Ovary (tissue), 9 donors: ENCODE data around the gene APCDD1. TPM values are rescaled to one million over a fixed set of nuclear protein-coding genes. Genes with fewer than 3 reads are reported as not detected.
A peak's percentile ranks its signal among the peaks of the same experiment; 100 is the strongest.

Source experiments
- DNase-seq, 5 donors: peaks; one replicate each; pipeline ENCODE4 v3.0.0-alpha.2; 2019 to 2020
- H3K27ac ChIP-seq, 2 donors: fragments of 200-600 bp; one replicate each; pipeline versions ENCODE4 v1.5.1 to v1.8.0; 2019 to 2022
- H3K27me3 ChIP-seq: fragments of 200-600 bp; one replicate; pipeline ENCODE4 v1.8.0; 2022
- H3K36me3 ChIP-seq: fragments of 200-600 bp; sonication (generic); one replicate; pipeline ENCODE4 v1.5.1; 2019
- H3K4me1 ChIP-seq: one replicate; pipeline ENCODE4 v1.8.1; 2013; ENCODE audit warnings: mild to moderate bottlenecking, moderate library complexity; ENCODE audit not compliant: insufficient read depth
- H3K4me3 ChIP-seq: fragments of 200-600 bp; sonication (generic); one replicate; pipeline ENCODE4 v1.5.1; 2017
- H3K9me3 ChIP-seq, 2 donors: fragments of 200-600 bp in 1 of 2; sonication (generic) in 1 of 2; one replicate each; pipeline versions ENCODE4 v1.5.1 to v1.8.1; 2013 to 2019; ENCODE audit warnings: mild to moderate bottlenecking in 1 of 2, moderate library complexity in 1 of 2
- EP300 ChIP-seq: sonication (generic); formaldehyde crosslinking; IDR thresholded peaks from one replicate; pipeline ENCODE4 v1.6.1; 2017; ENCODE audit warnings: antibody characterized with exemption
- POLR2A ChIP-seq: fragments of 450-650 bp; IDR thresholded peaks from one replicate; pipeline ENCODE4 v1.6.1; 2017; ENCODE audit warnings: antibody characterized with exemption, mild to moderate bottlenecking, moderate library complexity
- WGBS, 3 donors: extraction: QIAGEN DNeasy Blood & Tissue Kit in 1 of 3; methylation state at CpG; one replicate each; pipeline versions ENCODE4 v1.1.5 to v1.1.7; 2013 to 2017; 5-methylcytosine and 5-hydroxymethylcytosine counted together
- intact Hi-C, 4 donors: fragments of 100-400 bp; cut with DNase I; formaldehyde crosslinking; loops; one replicate each; pipeline versions ENCODE4 v1.11.0 to v1.15.1; 2022 to 2023
- polyA plus RNA-seq, 2 donors: library from polyadenylated mRNA; stranded (reverse); fragments of 200-250 nt in 1 of 2; fragments of 350-450 nt in 1 of 2; fragmentation: Illumina TruSeq in 1 of 2; extraction: RNeasy Lipid Tissue Mini Kit (QIAGEN cat#74804) in 1 of 2; gene quantifications; one replicate each; pipeline ENCODE4 v1.2.3, GENCODE V29; 2013 to 2014
- total RNA-seq, 7 donors: library from RNA; depleted of rRNA in 2 of 7; stranded (reverse); fragments of >200 nt in 2 of 7; fragmentation: NEBNext Ultra II Directional in 3 of 7; extraction: Animal tissue kit (Norgen Biotek cat#: 25700) in 3 of 7; gene quantifications; one replicate each; pipeline versions ENCODE4 v1.1.0 to v1.2.4, GENCODE V29; 2016 to 2023
- TF ChIP-seq, protein P1 (sequence below), 3 donors: fragments of 450-650 bp in 2 of 3; fragments of 200-600 bp in 1 of 3; IDR thresholded peaks; one replicate each; pipeline versions ENCODE4 v1.5.1 to v1.8.0; 2016 to 2022; ENCODE audit warnings: antibody characterized with exemption in 3 of 3, mild to moderate bottlenecking in 1 of 3
- donor health status: DM: no; HTN: no; CAD: no; lungs with moderate emphysema.
- donor health status: DM: no; HTN: no; CAD: no.
- donor health status: Bipolar disorder and iron deficiency.
- donor health status: DM: yes; HTN: yes; CAD: no.
- donor health status: DM: no; HTN: no; CAD: no.
- donor health status: DM: yes; HTN: yes; CAD: no.

APCDD1 gene
- total and polyA plus RNA-seq, 9 donors, result 21.1 to 112 (median 60.6) TPM

DNA sequence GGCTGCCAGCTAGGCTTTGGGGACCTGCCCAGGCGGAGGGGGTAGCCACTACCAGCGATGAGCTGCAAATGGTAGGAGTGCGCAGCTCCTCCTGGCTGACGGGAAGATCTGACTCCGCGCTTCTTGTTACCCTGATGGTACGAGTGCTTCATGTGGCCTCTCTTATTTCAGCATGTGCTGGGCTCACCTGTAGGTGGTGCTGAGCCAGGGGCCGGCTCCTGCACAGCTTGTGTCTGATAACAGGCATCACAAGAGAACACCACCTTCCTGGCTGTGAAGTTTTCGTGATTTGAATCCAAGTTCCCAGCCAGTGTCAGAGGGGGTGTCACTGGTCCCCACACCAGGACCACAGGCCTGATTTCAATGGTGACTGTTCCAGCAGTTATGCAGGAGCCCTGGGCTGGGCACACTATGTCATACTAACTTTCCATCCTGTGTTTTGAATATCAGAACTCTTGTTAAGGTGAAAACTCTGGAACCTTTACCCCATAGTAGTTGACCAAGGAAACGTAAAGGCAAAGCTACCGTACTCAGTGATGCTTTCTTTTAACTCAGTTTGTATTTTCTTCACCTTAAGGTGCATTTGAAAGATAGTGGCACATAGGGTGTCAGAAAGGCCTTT lies 28.0 kb downstream of the APCDD1 start:
- TF ChIP-seq POLR2A, result no peak
- TF ChIP-seq, protein P1, sequence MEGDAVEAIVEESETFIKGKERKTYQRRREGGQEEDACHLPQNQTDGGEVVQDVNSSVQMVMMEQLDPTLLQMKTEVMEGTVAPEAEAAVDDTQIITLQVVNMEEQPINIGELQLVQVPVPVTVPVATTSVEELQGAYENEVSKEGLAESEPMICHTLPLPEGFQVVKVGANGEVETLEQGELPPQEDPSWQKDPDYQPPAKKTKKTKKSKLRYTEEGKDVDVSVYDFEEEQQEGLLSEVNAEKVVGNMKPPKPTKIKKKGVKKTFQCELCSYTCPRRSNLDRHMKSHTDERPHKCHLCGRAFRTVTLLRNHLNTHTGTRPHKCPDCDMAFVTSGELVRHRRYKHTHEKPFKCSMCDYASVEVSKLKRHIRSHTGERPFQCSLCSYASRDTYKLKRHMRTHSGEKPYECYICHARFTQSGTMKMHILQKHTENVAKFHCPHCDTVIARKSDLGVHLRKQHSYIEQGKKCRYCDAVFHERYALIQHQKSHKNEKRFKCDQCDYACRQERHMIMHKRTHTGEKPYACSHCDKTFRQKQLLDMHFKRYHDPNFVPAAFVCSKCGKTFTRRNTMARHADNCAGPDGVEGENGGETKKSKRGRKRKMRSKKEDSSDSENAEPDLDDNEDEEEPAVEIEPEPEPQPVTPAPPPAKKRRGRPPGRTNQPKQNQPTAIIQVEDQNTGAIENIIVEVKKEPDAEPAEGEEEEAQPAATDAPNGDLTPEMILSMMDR (IDR thresholded peaks at IDR 0.05), result no peak
- no peak for TF ChIP-seq EP300
- H3K27ac ChIP-seq, result peak overlapping the region in 1 of 2 donors; percentile 71
- DNase-seq, result peak in 2 of 5 donors; percentile 34 to 37
- H3K4me1 ChIP-seq, result peaks cover 14% of the 10 kb centered on the region
- intact Hi-C loops, result no loop called here
- H3K9me3 ChIP-seq, result no peaks in the 10 kb centered on the region
- H3K36me3 ChIP-seq, result no peaks in the 10 kb centered on the region
- H3K4me3 ChIP-seq, result no peak overlapping the region
- no peaks in the 10 kb centered on the region for H3K27me3 ChIP-seq
- 89 to 94% (median 90%) methylated on average over 11 of the region's 11 CpGs for WGBS, 3 donors

DNA sequence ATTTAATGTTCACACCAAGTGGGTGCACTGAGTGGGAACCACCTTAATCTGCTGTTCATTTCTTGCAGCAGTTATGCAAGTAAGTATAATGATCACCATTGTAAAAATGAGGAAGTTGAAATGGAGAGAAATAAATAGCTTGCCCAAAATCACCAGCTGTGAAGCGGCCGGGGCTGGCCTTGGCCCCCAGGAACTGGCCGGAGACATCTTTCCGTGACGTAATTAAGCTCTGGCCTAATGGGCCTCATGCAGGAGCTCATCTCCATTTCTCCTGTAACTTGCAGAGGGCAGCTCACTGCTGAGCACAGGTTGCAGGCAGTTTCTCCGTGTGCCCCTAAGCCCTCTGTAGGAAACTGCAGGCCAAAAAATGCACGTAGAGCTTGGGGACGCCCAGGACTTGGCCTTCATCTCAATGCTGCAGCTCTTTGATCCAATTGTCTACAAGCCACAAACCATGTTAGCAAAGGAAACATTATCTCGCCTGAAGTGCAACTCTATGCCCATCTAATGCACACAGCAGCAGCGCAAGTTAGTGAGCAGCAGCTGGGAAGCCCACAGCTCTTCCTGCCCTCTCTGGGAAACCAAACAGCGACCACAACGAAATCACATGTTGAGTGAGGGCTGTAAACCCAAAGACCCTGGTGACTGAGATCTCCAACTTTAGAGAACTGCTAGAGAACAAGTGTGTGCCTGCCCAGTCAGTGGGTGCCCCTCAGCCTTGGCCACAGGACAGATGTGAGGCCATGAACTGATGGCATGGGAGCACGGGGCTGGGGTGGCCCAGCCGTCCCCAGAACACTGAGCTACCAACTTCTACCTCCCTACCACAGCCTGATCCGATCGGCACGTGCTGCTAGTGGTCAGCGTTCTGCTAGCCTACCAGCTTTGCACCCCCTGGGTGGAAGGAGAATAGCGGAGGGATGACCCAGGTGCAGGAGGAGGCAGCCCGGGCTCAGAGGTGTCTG lies 28.8 kb downstream of the APCDD1 start:
- Histone ChIP-seq H3K27me3 (no peaks in the 10 kb centered on the region), H3K27ac (peak overlapping the region in 1 of 2 donors; percentile 71)

DNA sequence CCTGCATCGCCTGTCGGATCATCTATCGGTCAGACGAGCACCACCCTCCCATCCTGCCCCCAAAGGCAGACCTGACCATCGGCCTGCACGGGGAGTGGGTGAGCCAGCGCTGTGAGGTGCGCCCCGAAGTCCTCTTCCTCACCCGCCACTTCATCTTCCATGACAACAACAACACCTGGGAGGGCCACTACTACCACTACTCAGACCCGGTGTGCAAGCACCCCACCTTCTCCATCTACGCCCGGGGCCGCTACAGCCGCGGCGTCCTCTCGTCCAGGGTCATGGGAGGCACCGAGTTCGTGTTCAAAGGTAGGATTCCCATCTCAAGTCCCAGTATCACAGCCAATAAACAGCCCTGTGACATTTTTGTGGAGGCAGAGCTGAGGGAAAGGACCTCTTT lies 31.0 kb downstream of the APCDD1 start:
- no peaks in the 10 kb centered on the region for H3K36me3 ChIP-seq
- intact Hi-C loops, result no loop called here
- no peak for TF ChIP-seq EP300
- TF ChIP-seq, protein P1 (IDR thresholded peaks at IDR 0.05), result no peak
- 94 to 98% (median 96%) methylated on average over 20 of the region's 20 CpGs for WGBS, 3 donors
- no peak for DNase-seq
- no peaks in the 10 kb centered on the region for H3K9me3 ChIP-seq
- H3K27ac ChIP-seq, result no peak overlapping the region
- H3K4me3 ChIP-seq, result no peak overlapping the region
- H3K4me1 ChIP-seq, result peaks cover 13% of the 10 kb centered on the region
- H3K27me3 ChIP-seq, result no peaks in the 10 kb centered on the region

More for the DNA sequence above, 28.8 kb downstream of the APCDD1 start:
- peaks cover 13% of the 10 kb centered on the region for H3K4me1 ChIP-seq
- WGBS, 3 donors, result 58 to 67% (median 59%) methylated on average over 20 of the region's 20 CpGs
- TF ChIP-seq POLR2A, result no peak
- TF ChIP-seq, protein P1 (IDR thresholded peaks at IDR 0.05), result no peak
- no peak for TF ChIP-seq EP300
- intact Hi-C loops, result no loop called here
- H3K36me3 ChIP-seq, result no peaks in the 10 kb centered on the region
- DNase-seq, result peak; percentile 83 to 88 (median 87)
- no peaks in the 10 kb centered on the region for H3K9me3 ChIP-seq
- H3K4me3 ChIP-seq, result no peak overlapping the region

DNA sequence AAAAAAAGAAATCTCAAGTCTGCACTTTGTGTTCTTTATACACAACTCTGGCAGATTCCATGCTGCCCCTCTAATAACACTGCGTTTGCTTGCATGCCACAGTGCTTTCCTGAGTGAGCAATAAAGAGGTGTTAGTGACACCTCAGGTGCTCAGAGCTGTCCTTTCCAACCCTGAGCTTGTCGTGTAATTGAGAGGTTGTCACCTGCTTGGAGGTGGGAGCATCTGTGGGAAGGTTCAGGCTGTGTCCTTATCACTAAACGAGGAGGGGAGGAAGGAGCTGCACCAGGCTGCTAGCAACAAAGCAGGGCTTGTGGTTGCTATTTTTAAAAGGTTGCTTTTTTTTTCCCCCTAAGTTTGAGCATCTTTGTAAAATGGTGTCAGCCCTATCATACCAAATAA lies 31.9 kb downstream of the APCDD1 start:
- no peak overlapping the region for H3K27ac ChIP-seq
- DNase-seq, result no peak
- no peaks in the 10 kb centered on the region for H3K27me3 ChIP-seq
- 34 to 37% (median 36%) methylated on average over 3 of the region's 3 CpGs for WGBS, 3 donors
- H3K4me3 ChIP-seq, result no peak overlapping the region
- intact Hi-C loops, result no loop called here
- H3K36me3 ChIP-seq, result no peaks in the 10 kb centered on the region
- peaks cover 13% of the 10 kb centered on the region for H3K4me1 ChIP-seq
- no peak for TF ChIP-seq EP300
- no peaks in the 10 kb centered on the region for H3K9me3 ChIP-seq

DNA sequence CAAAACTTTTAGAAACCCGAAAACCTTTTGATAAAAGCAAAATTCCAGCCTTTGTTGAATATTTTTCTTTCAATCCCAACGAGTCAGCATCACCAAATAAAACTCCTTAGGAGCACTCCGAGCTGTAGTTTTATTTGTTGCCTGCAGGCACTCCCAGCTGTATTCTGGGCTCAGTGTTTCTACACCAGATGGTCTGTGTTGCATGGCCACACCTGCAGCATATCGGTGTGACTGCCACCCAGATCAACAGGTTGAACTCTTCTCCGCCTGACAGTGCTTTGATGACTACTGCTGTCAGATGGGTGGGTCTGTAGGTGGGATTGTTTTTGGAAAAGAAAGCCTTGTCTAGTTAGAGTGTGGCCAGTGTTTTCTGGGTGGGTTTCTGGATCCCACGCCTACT lies 32.7 kb downstream of the APCDD1 start:
- no peak for DNase-seq
- TF ChIP-seq POLR2A (no peak), EP300 (no peak)
- TF ChIP-seq, protein P1 (IDR thresholded peaks at IDR 0.05), result no peak
- WGBS, 3 donors, result 46 to 53% (median 49%) methylated on average over 6 of the region's 6 CpGs
- Histone ChIP-seq H3K9me3 (no peaks in the 10 kb centered on the region), H3K4me1 (peaks cover 13% of the 10 kb centered on the region), H3K27me3 (no peaks in the 10 kb centered on the region), H3K27ac (peak overlapping the region; percentile 0 to 26), H3K36me3 (no peaks in the 10 kb centered on the region), H3K4me3 (no peak overlapping the region)
- intact Hi-C loops, result no loop called here
